ENCODE data around the gene DAGLA. TPM values are rescaled to one million over a fixed set of nuclear protein-coding genes. Genes with fewer than 3 reads are reported as not detected.

The DAGLA gene
- total RNA-seq, 1 donor, result 0.54 TPM

- no peak for DNase-seq (ENCODE audit: low read depth in 2 of 3, low spot score in 2 of 3)
Observed at GRCh38 chr11:61793083-61793828, 113.1 kb downstream of the DAGLA start.

- DNase-seq (ENCODE audit: low read depth in 2 of 3, low spot score in 2 of 3), result no peak
Observed at GRCh38 chr11:61793829-61794204, 113.6 kb downstream of the DAGLA start.

GRCh38 chr11:61794579-61794978 lies 114.4 kb downstream of the DAGLA start:
- DNase-seq (ENCODE audit: low read depth in 2 of 3, low spot score in 2 of 3), result no peak

GRCh38 chr11:61795459-61795858 lies 115.3 kb downstream of the DAGLA start:
- no peak for DNase-seq (ENCODE audit: low read depth in 2 of 3, low spot score in 2 of 3)

GRCh38 chr11:61795876-61796526 lies 115.8 kb downstream of the DAGLA start:
- DNase-seq (ENCODE audit: low read depth in 2 of 3, low spot score in 2 of 3), result no peak

Other genes with a start within 250 kb of the DAGLA start
- gene LRRC10B, start 171.6 kb upstream of the DAGLA start, total RNA-seq, result under 0.01 TPM
- gene SYT7, start 99.3 kb upstream of the DAGLA start, total RNA-seq, result 0.27 TPM
- gene MYRF, start 72.2 kb downstream of the DAGLA start, total RNA-seq, result 0.27 TPM
- gene TMEM258, start 112.2 kb downstream of the DAGLA start, total RNA-seq, result 96.7 TPM
- gene FEN1, start 112.5 kb downstream of the DAGLA start, total RNA-seq, result 31.5 TPM
- 61.1 TPM for gene FADS1, start 136.6 kb downstream of the DAGLA start, total RNA-seq
- gene FADS2, start 147.9 kb downstream of the DAGLA start, total RNA-seq, result 110 TPM
- 52.2 TPM for gene FADS3, start 211.2 kb downstream of the DAGLA start, total RNA-seq
- gene RAB3IL1, start 237.2 kb downstream of the DAGLA start, total RNA-seq, result 0.54 TPM